ENCODE measurements around the gene RBM4. TPM values are rescaled to one million over a fixed set of nuclear protein-coding genes. Genes with fewer than 3 reads are reported as not detected.

Gene RBM4
- total RNA-seq, 2 experiments from 2014 or later = 108 to 114 TPM

DNA sequence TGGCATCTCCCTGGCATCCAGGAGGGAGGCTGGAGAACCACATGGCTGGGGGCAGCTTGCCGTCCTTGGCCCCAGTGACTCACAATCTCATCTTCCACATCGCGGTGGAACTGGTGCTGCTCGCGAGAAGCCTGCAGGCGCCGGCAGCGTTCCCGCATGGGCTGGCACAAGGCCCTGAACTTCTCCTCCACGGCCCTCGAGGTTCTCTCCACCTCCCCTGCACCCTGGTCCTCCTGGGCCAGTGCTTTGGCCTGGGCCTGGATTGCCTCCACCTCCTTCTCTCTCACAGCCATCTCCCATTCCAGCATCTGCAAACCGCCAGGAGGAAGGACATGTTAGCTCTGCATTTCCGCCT, 55.5 kb downstream of the RBM4 start:
- CTCF ChIA-PET = interaction anchor here (0.7 to 5.6 kb wide), 9 partner anchors 16 to 190 kb away, joined by 3 to 60 read pairs (median 3); partner anchors contain the start of gene RBM4B
- DNase-seq (no peak), ATAC-seq (no peak)
- Mint-ChIP-seq H3K4me3 (no peak overlapping the region), H3K36me3 (ENCODE audit: low read depth) (no peaks in the 10 kb centered on the region), H3K27me3 (no peaks in the 10 kb centered on the region), H3K27ac (no peak overlapping the region), H3K4me1 (ENCODE audit: low read depth) (no peaks in the 10 kb centered on the region), H3K9me3 (no peaks in the 10 kb centered on the region)
- intact Hi-C loops (cut with micrococcal nuclease) = loop anchor here (1.0 kb wide), 1 partner anchor 140 kb away; no protein-coding TSS in a partner anchor
- TF ChIP-seq CTCF (IDR thresholded peaks at IDR 0.05) = no peak
- POLR2A ChIA-PET = no interaction called here

- peak; percentile 97 for ATAC-seq
- ChIA-PET POLR2A (no interaction called here), CTCF (interaction anchor here (0.7 to 5.6 kb wide), 18 partner anchors 16 to 189 kb away, joined by 3 to 60 read pairs (median 4); partner anchors contain the start of gene RBM4B)
- intact Hi-C loops (cut with micrococcal nuclease) = loop anchor here (1.0 kb wide), 1 partner anchor 140 kb away; no protein-coding TSS in a partner anchor
- peak; percentile 91 for DNase-seq
- Mint-ChIP-seq H3K27ac (no peak overlapping the region), H3K4me1 (ENCODE audit: low read depth) (no peaks in the 10 kb centered on the region), H3K4me3 (no peak overlapping the region), H3K36me3 (ENCODE audit: low read depth) (no peaks in the 10 kb centered on the region), H3K27me3 (no peaks in the 10 kb centered on the region), H3K9me3 (no peaks in the 10 kb centered on the region)
- TF ChIP-seq CTCF (IDR thresholded peaks at IDR 0.05) = peak; percentile 97
Measured at GRCh38 chr11:66694732-66695207, 56.3 kb downstream of the RBM4 start.

Other genes with a start within 250 kb of the RBM4 start
- under 1 TPM in 1 of 2 experiments, not detected in 1; 0.11 TPM for gene NPAS4, start 217.7 kb upstream of the RBM4 start, total RNA-seq
- gene MRPL11, start 199.9 kb upstream of the RBM4 start, total RNA-seq = 100 to 1,000 TPM; 135 to 142 TPM
- gene PELI3, start 171.8 kb upstream of the RBM4 start, total RNA-seq = 10 to 100 TPM in 1 of 2 experiments, 1 to 10 TPM in 1; 6.7 to 10.5 TPM
- 10 to 100 TPM; 72.4 to 75.8 TPM for gene DPP3, start 158.3 kb upstream of the RBM4 start, total RNA-seq
- gene BBS1, start 128.1 kb upstream of the RBM4 start, total RNA-seq = 1 to 10 TPM; 7.7 to 7.9 TPM
- gene ZDHHC24, start 92.7 kb upstream of the RBM4 start, total RNA-seq = 10 to 100 TPM; 13.2 to 14.0 TPM
- under 1 TPM in 1 of 2 experiments, not detected in 1; 0.14 TPM for gene ACTN3, start 91.8 kb upstream of the RBM4 start, total RNA-seq
- 1 to 10 TPM in 1 of 2 experiments, under 1 TPM in 1; 0.68 to 1.3 TPM for gene CTSF, start 70.1 kb upstream of the RBM4 start, total RNA-seq
- under 1 TPM; 0.14 to 0.27 TPM for gene CCDC87, start 45.6 kb upstream of the RBM4 start, total RNA-seq
- 10 to 100 TPM; 22.0 to 25.6 TPM for gene CCS, start 45.5 kb upstream of the RBM4 start, total RNA-seq
- gene RBM14, start 22.1 kb upstream of the RBM4 start, total RNA-seq = 100 to 1,000 TPM; 153 to 159 TPM
- 10 to 100 TPM; 10.7 to 13.1 TPM for gene RBM4B, start 39.2 kb downstream of the RBM4 start, total RNA-seq
- 1 to 10 TPM; 1.4 to 1.8 TPM for gene SPTBN2, start 90.5 kb downstream of the RBM4 start, total RNA-seq
- 10 to 100 TPM; 22.1 to 26.8 TPM for gene RCE1, start 204.7 kb downstream of the RBM4 start, total RNA-seq
- 10 to 100 TPM; 36.0 to 39.2 TPM for gene LRFN4, start 218.4 kb downstream of the RBM4 start, total RNA-seq

All from activated CD8-positive, alpha-beta T cell treated with anti-CD3 and anti-CD28 coated beads for 36 hours (primary cell).